ENCODE results near the gene SETD2. TPM values are rescaled to one million over a fixed set of nuclear protein-coding genes. Genes with fewer than 3 reads are reported as not detected.
"Not testable (repeated sequence)": the region's sequence is repeated elsewhere in the genome, so short reads cannot be mapped to it uniquely, and the experiment has no call there.

Gene SETD2
- total RNA-seq, 4 donors from 2014 or later, result 54.3 to 113 (median 67.9) TPM

- no peak overlapping the region for H3K4me3 ChIP-seq
- no peak for TF ChIP-seq POLR2AphosphoS5 (IDR thresholded peaks at IDR 0.05)
- no peak for TF ChIP-seq CTCF (IDR thresholded peaks at IDR 0.05)
- no peak for TF ChIP-seq POLR2A (IDR thresholded peaks at IDR 0.05)
- no peak for TF ChIP-seq EP300 (IDR thresholded peaks at IDR 0.05; ENCODE audit: low read depth)
- in situ Hi-C loops (cut with MboI; ENCODE audit: low pct_ligation_motif_present in 1 of 4, low pct_unique_long_range_greater_than_20kb in 1 of 4, low sequenced_read_pairs in 3 of 4), result no loop called here
- intact Hi-C loops (cut with DNase I; ENCODE audit: low total_unique reads), result no loop called here
- no peaks in the 10 kb centered on the region for H3K27me3 ChIP-seq
- no peaks in the 10 kb centered on the region for H3K9me3 ChIP-seq
- peaks cover 0 to 25% (median 7%) of the 10 kb centered on the region in 4 donors for H3K36me3 ChIP-seq
- H3K27ac ChIP-seq, result no peak overlapping the region
- 96% methylated on average over 3 of the region's 3 CpGs; no CpG with 5 or more reads in 1 of the 2 donors for WGBS, 2 donors (ENCODE audit: low coverage in 1 of 2)
- H3K4me1 ChIP-seq, result no peaks in the 10 kb centered on the region
- DNase-seq, result no peak
Observed at GRCh38 chr3:47123857-47124256, 40.1 kb downstream of the SETD2 start.

DNA sequence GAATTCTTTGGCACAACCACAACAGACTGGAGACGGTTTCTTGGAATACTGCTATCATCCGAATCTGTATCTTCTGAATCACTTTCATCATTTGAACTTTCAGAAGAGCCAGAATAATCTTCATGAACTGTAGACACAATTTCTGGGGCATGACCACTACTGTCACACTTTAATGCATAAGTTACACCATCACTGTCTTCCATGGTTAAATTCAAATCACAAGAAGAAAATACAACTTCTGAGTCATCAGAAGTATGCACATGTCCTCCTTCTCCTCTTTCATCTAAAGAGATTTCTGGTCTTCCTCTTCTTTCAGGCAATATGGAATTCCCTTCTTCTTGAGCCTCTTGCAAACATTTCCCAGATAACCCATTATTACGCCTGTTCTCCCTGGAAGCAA, 42.5 kb downstream of the SETD2 start:
- intact Hi-C loops (cut with DNase I; ENCODE audit: low total_unique reads) (no loop called here), in situ Hi-C loops (cut with MboI; ENCODE audit: low pct_ligation_motif_present in 1 of 4, low pct_unique_long_range_greater_than_20kb in 1 of 4, low sequenced_read_pairs in 3 of 4) (no loop called here)
- Histone ChIP-seq H3K27me3 (no peaks in the 10 kb centered on the region), H3K9me3 (no peaks in the 10 kb centered on the region), H3K27ac (no peak overlapping the region), H3K4me1 (no peaks in the 10 kb centered on the region), H3K4me3 (no peak overlapping the region), H3K36me3 (peaks cover 0 to 28% (median 9%) of the 10 kb centered on the region in 4 donors)
- no peak for DNase-seq
- TF ChIP-seq POLR2AphosphoS5 (IDR thresholded peaks at IDR 0.05) (no peak), POLR2A (IDR thresholded peaks at IDR 0.05) (no peak), CTCF (IDR thresholded peaks at IDR 0.05) (no peak), EP300 (IDR thresholded peaks at IDR 0.05; ENCODE audit: low read depth) (no peak)
- 95 to 96% methylated on average over 3 of the region's 3 CpGs for WGBS, 2 donors (ENCODE audit: low coverage in 1 of 2)

DNA sequence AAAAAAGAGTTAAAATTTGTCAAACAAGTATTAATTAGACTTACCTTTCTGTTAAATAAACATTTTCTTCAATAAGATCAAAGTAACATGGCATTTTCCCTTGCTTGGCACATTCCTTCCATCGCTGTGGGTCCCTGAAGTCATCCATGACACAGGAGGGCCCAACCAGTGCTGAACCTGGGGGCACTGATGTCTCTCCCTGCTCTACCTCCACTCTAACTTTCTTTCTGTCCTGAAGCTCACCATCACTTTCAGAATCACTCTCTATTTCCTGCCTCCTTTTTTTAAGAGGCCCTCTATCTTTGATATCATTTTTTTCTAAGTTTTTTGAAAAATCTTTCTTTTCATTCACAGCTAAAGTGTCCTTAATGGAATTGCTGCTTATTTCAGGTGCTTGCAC, 43.8 kb downstream of the SETD2 start:
- in situ Hi-C loops (cut with MboI; ENCODE audit: low pct_ligation_motif_present in 1 of 4, low pct_unique_long_range_greater_than_20kb in 1 of 4, low sequenced_read_pairs in 3 of 4) (no loop called here), intact Hi-C loops (cut with DNase I; ENCODE audit: low total_unique reads) (no loop called here)
- no peaks in the 10 kb centered on the region for H3K9me3 ChIP-seq
- WGBS, 2 donors (ENCODE audit: low coverage in 1 of 2), result 86 to 91% methylated on average over 1 of the region's 1 CpG
- peaks cover 0 to 41% (median 16%) of the 10 kb centered on the region in 4 donors for H3K36me3 ChIP-seq
- H3K27me3 ChIP-seq, result no peaks in the 10 kb centered on the region
- H3K4me1 ChIP-seq, result no peaks in the 10 kb centered on the region
- H3K27ac ChIP-seq, result no peak overlapping the region
- no peak for DNase-seq
- no peak overlapping the region for H3K4me3 ChIP-seq
- no peak for TF ChIP-seq CTCF (IDR thresholded peaks at IDR 0.05)
- no peak for TF ChIP-seq POLR2A (IDR thresholded peaks at IDR 0.05)
- TF ChIP-seq POLR2AphosphoS5 (IDR thresholded peaks at IDR 0.05), result no peak
- no peak for TF ChIP-seq EP300 (IDR thresholded peaks at IDR 0.05; ENCODE audit: low read depth)

- DNase-seq; intact Hi-C loops (cut with DNase I; ENCODE audit: low total_unique reads); H3K27me3 ChIP-seq; H3K9me3 ChIP-seq; H3K4me1 ChIP-seq; in situ Hi-C loops (cut with MboI; ENCODE audit: low pct_ligation_motif_present in 1 of 4, low pct_unique_long_range_greater_than_20kb in 1 of 4, low sequenced_read_pairs in 3 of 4); H3K4me3 ChIP-seq; H3K27ac ChIP-seq: not testable (repeated sequence)
- 86 to 92% methylated on average over 5 of the region's 5 CpGs for WGBS, 2 donors (ENCODE audit: low coverage in 1 of 2)
- H3K36me3 ChIP-seq, result peaks cover 0 to 45% (median 18%) of the 10 kb centered on the region in 4 donors
Observed at GRCh38 chr3:47119387-47119786, 44.5 kb downstream of the SETD2 start.

- in situ Hi-C loops (cut with MboI; ENCODE audit: low pct_ligation_motif_present in 1 of 4, low pct_unique_long_range_greater_than_20kb in 1 of 4, low sequenced_read_pairs in 3 of 4), result no loop called here
- no peaks in the 10 kb centered on the region for H3K9me3 ChIP-seq
- WGBS, 2 donors (ENCODE audit: low coverage in 1 of 2), result 73 to 78% methylated on average over 3 of the region's 3 CpGs
Observed at GRCh38 chr3:47117807-47118364, 46.0 kb downstream of the SETD2 start.

DNA sequence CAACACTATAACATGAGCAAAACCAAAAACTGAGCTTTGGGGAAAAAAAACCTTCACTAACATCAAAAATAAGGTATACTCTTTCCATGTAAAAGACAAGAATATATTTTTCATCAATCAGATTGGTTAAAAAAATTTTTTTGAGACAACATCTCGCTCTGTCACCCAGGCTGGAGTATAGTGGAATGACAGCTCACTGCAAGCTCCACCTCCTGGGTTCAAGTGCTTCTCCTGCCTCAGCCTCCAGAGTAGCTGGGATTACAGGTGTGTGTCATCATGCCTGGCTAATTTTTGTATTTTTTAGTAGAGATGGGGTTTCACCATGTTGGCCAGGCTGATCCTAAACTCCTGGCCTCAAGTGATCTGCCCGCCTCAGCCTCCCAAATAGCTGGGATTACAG, 48.4 kb downstream of the SETD2 start:
- intact Hi-C loops (cut with DNase I; ENCODE audit: low total_unique reads), result not testable (repeated sequence)

More at GRCh38 chr3:47117807-47118364, 46.0 kb downstream of the SETD2 start:
- no peak overlapping the region for H3K4me3 ChIP-seq
- peaks cover 0 to 45% (median 17%) of the 10 kb centered on the region in 4 donors for H3K36me3 ChIP-seq
- no peaks in the 10 kb centered on the region for H3K4me1 ChIP-seq
- intact Hi-C loops (cut with DNase I; ENCODE audit: low total_unique reads), result no loop called here
- no peaks in the 10 kb centered on the region for H3K27me3 ChIP-seq
- DNase-seq, result no peak
- H3K27ac ChIP-seq, result no peak overlapping the region
- no peak for TF ChIP-seq POLR2A (IDR thresholded peaks at IDR 0.05)
- no peak for TF ChIP-seq EP300 (IDR thresholded peaks at IDR 0.05; ENCODE audit: low read depth)
- no peak for TF ChIP-seq POLR2AphosphoS5 (IDR thresholded peaks at IDR 0.05)
- no peak for TF ChIP-seq CTCF (IDR thresholded peaks at IDR 0.05)

More for the DNA sequence above, 48.4 kb downstream of the SETD2 start:
- H3K27ac ChIP-seq; H3K27me3 ChIP-seq; H3K9me3 ChIP-seq; H3K4me3 ChIP-seq; H3K4me1 ChIP-seq; in situ Hi-C loops (cut with MboI; ENCODE audit: low pct_ligation_motif_present in 1 of 4, low pct_unique_long_range_greater_than_20kb in 1 of 4, low sequenced_read_pairs in 3 of 4); DNase-seq: not testable (repeated sequence)
- H3K36me3 ChIP-seq, result peaks cover 0 to 61% (median 21%) of the 10 kb centered on the region in 4 donors
- 83 to 97% methylated on average over 1 to 2 of the region's 2 CpGs for WGBS, 2 donors (ENCODE audit: low coverage in 1 of 2)

Measured in transverse colon (tissue), 4 donors.